Measurements from ENCODE around the gene ATP5PF.

Gene ATP5PF

DNA sequence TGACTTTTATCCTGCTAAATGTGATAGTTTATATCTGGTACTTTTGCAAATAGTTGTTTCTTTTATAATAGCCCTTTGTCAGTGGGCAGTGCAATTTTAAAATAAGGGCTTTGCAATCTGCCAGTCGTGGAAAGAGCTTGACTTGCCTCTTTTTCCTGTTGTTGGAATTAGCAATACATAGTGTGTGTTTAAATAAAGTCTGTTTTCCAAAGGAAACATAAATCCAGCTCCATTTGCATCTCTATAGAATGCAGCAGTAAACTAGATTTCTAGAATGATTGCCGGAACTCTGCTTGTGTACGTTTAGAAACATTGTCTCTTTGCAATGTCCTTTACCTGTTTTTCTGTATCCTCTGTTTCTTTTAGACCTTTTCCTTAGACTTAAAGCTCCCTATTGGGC is 33.2 kb upstream of the ATP5PF start:
- H3K27ac ChIP-seq (ENCODE audit: low read length): no peak overlapping the region
- no peak for TF ChIP-seq CTCF (IDR thresholded peaks at IDR 0.05; ENCODE audit: borderline replicate concordance, extremely low read depth, low read length, poor library complexity, severe bottlenecking)
- TF ChIP-seq EZH2 (IDR thresholded peaks at IDR 0.05; ENCODE audit: borderline replicate concordance, low read depth, low read length, severe bottlenecking): no peak
- H3K4me3 ChIP-seq (ENCODE audit: low read depth in 1 of 2, low read length in 2 of 2): no peak overlapping the region
- no peaks in the 10 kb centered on the region for H3K79me2 ChIP-seq (ENCODE audit: insufficient read depth, low read length)
- no peak overlapping the region for H3K4me2 ChIP-seq (ENCODE audit: insufficient read depth, low read length)
- no peak overlapping the region for H2AFZ ChIP-seq (ENCODE audit: low read depth, low read length)
- ATAC-seq (ENCODE audit: insufficient read depth, low read depth) (no peak), DNase-seq (no peak)
- H3K4me1 ChIP-seq (ENCODE audit: insufficient read depth, low read length): no peaks in the 10 kb centered on the region
- H3K36me3 ChIP-seq (ENCODE audit: insufficient read depth, low read length): peaks cover 53% of the 10 kb centered on the region
- H3K9me3 ChIP-seq (ENCODE audit: insufficient read depth, low read length, severe bottlenecking): no peaks in the 10 kb centered on the region
- H3K27me3 ChIP-seq (ENCODE audit: insufficient read depth, low read length, poor library complexity): no peaks in the 10 kb centered on the region
- no peak overlapping the region for H3K9ac ChIP-seq (ENCODE audit: low read depth, low read length)
- no peaks in the 10 kb centered on the region for H4K20me1 ChIP-seq (ENCODE audit: insufficient read depth, low read length)

GRCh38 chr21:25764065-25764464 is 29.4 kb upstream of the ATP5PF start:
- Histone ChIP-seq H2AFZ (ENCODE audit: low read depth, low read length) (no peak overlapping the region), H3K27ac (ENCODE audit: low read length) (no peak overlapping the region), H3K27me3 (ENCODE audit: insufficient read depth, low read length, poor library complexity) (no peaks in the 10 kb centered on the region), H3K9me3 (ENCODE audit: insufficient read depth, low read length, severe bottlenecking) (no peaks in the 10 kb centered on the region), H3K79me2 (ENCODE audit: insufficient read depth, low read length) (no peaks in the 10 kb centered on the region), H3K4me1 (ENCODE audit: insufficient read depth, low read length) (no peaks in the 10 kb centered on the region), H3K4me2 (ENCODE audit: insufficient read depth, low read length) (no peak overlapping the region), H3K9ac (ENCODE audit: low read depth, low read length) (no peak overlapping the region), H3K4me3 (ENCODE audit: low read depth in 1 of 2, low read length in 2 of 2) (no peak overlapping the region), H4K20me1 (ENCODE audit: insufficient read depth, low read length) (no peaks in the 10 kb centered on the region), H3K36me3 (ENCODE audit: insufficient read depth, low read length) (peaks cover 77% of the 10 kb centered on the region)
- ATAC-seq (ENCODE audit: insufficient read depth, low read depth): no peak
- TF ChIP-seq EZH2 (IDR thresholded peaks at IDR 0.05; ENCODE audit: borderline replicate concordance, low read depth, low read length, severe bottlenecking) (no peak), CTCF (IDR thresholded peaks at IDR 0.05; ENCODE audit: borderline replicate concordance, extremely low read depth, low read length, poor library complexity, severe bottlenecking) (no peak)
- DNase-seq: no peak

DNA sequence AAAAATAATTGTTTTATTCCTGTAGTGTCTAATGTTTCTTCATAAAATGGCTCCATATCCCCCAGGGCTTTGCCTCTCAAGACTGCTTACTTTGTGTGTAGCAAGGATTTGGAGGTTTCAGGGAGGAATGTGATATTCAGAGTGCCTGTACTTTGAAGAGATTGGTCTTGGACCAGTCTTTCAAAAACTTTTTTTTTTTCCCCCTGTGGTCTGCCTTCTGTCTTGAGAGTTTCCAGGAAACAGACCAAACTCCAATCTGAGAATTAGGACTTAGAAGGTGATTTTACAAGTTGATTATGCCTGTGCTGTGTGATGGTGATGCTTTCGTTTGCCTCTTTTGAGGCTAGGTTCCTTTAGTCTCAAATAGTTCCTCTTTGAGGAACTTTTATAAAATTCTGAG is 26.0 kb upstream of the ATP5PF start:
- no peak overlapping the region for H3K9ac ChIP-seq (ENCODE audit: low read depth, low read length)
- H3K9me3 ChIP-seq (ENCODE audit: insufficient read depth, low read length, severe bottlenecking): no peaks in the 10 kb centered on the region
- no peak overlapping the region for H3K4me3 ChIP-seq (ENCODE audit: low read depth in 1 of 2, low read length in 2 of 2)
- TF ChIP-seq EZH2 (IDR thresholded peaks at IDR 0.05; ENCODE audit: borderline replicate concordance, low read depth, low read length, severe bottlenecking) (no peak), CTCF (IDR thresholded peaks at IDR 0.05; ENCODE audit: borderline replicate concordance, extremely low read depth, low read length, poor library complexity, severe bottlenecking) (no peak)
- H3K79me2 ChIP-seq (ENCODE audit: insufficient read depth, low read length): no peaks in the 10 kb centered on the region
- H3K4me1 ChIP-seq (ENCODE audit: insufficient read depth, low read length): no peaks in the 10 kb centered on the region
- ATAC-seq (ENCODE audit: insufficient read depth, low read depth): no peak
- DNase-seq: no peak
- no peak overlapping the region for H2AFZ ChIP-seq (ENCODE audit: low read depth, low read length)
- H3K27me3 ChIP-seq (ENCODE audit: insufficient read depth, low read length, poor library complexity): no peaks in the 10 kb centered on the region
- H3K4me2 ChIP-seq (ENCODE audit: insufficient read depth, low read length): no peak overlapping the region
- H4K20me1 ChIP-seq (ENCODE audit: insufficient read depth, low read length): no peaks in the 10 kb centered on the region
- peaks cover 74% of the 10 kb centered on the region for H3K36me3 ChIP-seq (ENCODE audit: insufficient read depth, low read length)
- H3K27ac ChIP-seq (ENCODE audit: low read length): no peak overlapping the region

GRCh38 chr21:25760061-25760460 is 25.4 kb upstream of the ATP5PF start:
- Histone ChIP-seq H3K4me3 (ENCODE audit: low read depth in 1 of 2, low read length in 2 of 2) (no peak overlapping the region), H3K4me1 (ENCODE audit: insufficient read depth, low read length) (no peaks in the 10 kb centered on the region), H3K79me2 (ENCODE audit: insufficient read depth, low read length) (no peaks in the 10 kb centered on the region), H3K36me3 (ENCODE audit: insufficient read depth, low read length) (peaks cover 72% of the 10 kb centered on the region), H3K9ac (ENCODE audit: low read depth, low read length) (no peak overlapping the region), H2AFZ (ENCODE audit: low read depth, low read length) (no peak overlapping the region), H3K9me3 (ENCODE audit: insufficient read depth, low read length, severe bottlenecking) (no peaks in the 10 kb centered on the region), H3K27ac (ENCODE audit: low read length) (no peak overlapping the region), H4K20me1 (ENCODE audit: insufficient read depth, low read length) (no peaks in the 10 kb centered on the region), H3K4me2 (ENCODE audit: insufficient read depth, low read length) (no peak overlapping the region), H3K27me3 (ENCODE audit: insufficient read depth, low read length, poor library complexity) (no peaks in the 10 kb centered on the region)
- TF ChIP-seq CTCF (IDR thresholded peaks at IDR 0.05; ENCODE audit: borderline replicate concordance, extremely low read depth, low read length, poor library complexity, severe bottlenecking) (no peak), EZH2 (IDR thresholded peaks at IDR 0.05; ENCODE audit: borderline replicate concordance, low read depth, low read length, severe bottlenecking) (no peak)
- ATAC-seq (ENCODE audit: insufficient read depth, low read depth) (no peak), DNase-seq (no peak)
